HG02763 (cell line): ENCODE measurements around the gene LHFPL6.

Experiments
- ATAC-seq: cut with Tn5 transposase; IDR thresholded peaks from one replicate; pipeline ENCODE4 v1.9.1; 2021; ENCODE audit warnings: mild to moderate bottlenecking, moderate library complexity; ENCODE audit not compliant: unreplicated experiment

Gene LHFPL6

GRCh38 chr13:39521701-39522100 lies 81.3 kb downstream of the LHFPL6 start:
- ATAC-seq, result no peak

GRCh38 chr13:39516096-39516495 lies 86.9 kb downstream of the LHFPL6 start:
- ATAC-seq, result no peak

GRCh38 chr13:39515224-39515714 lies 87.7 kb downstream of the LHFPL6 start:
- ATAC-seq, result no peak

- no peak for ATAC-seq
Measured at GRCh38 chr13:39512687-39513086, 90.3 kb downstream of the LHFPL6 start.

- ATAC-seq, result peak; percentile 81
Measured at GRCh38 chr13:39510316-39510695, 92.7 kb downstream of the LHFPL6 start.

GRCh38 chr13:39509616-39510315 lies 93.2 kb downstream of the LHFPL6 start:
- ATAC-seq, result no peak

GRCh38 chr13:39506559-39507390 lies 96.2 kb downstream of the LHFPL6 start:
- no peak for ATAC-seq

- ATAC-seq, result no peak
Measured at GRCh38 chr13:39505151-39505550, 97.8 kb downstream of the LHFPL6 start.

GRCh38 chr13:39503048-39503447 lies 99.9 kb downstream of the LHFPL6 start:
- no peak for ATAC-seq

GRCh38 chr13:39501702-39502324 lies 101.2 kb downstream of the LHFPL6 start:
- no peak for ATAC-seq

GRCh38 chr13:39499604-39500003 lies 103.4 kb downstream of the LHFPL6 start:
- no peak for ATAC-seq

- ATAC-seq, result no peak
Measured at GRCh38 chr13:39498471-39499114, 104.4 kb downstream of the LHFPL6 start.

- no peak for ATAC-seq
Measured at GRCh38 chr13:39496506-39496905, 106.5 kb downstream of the LHFPL6 start.

GRCh38 chr13:39494633-39495032 lies 108.4 kb downstream of the LHFPL6 start:
- no peak for ATAC-seq

- no peak for ATAC-seq
Measured at GRCh38 chr13:39494006-39494405, 109.0 kb downstream of the LHFPL6 start.

GRCh38 chr13:39490136-39490535 lies 112.9 kb downstream of the LHFPL6 start:
- ATAC-seq, result no peak

GRCh38 chr13:39486758-39487157 lies 116.2 kb downstream of the LHFPL6 start:
- no peak for ATAC-seq

GRCh38 chr13:39485314-39485700 lies 117.7 kb downstream of the LHFPL6 start:
- no peak for ATAC-seq

- ATAC-seq, result no peak
Measured at GRCh38 chr13:39484506-39485313, 118.3 kb downstream of the LHFPL6 start.

GRCh38 chr13:39483326-39483725 lies 119.7 kb downstream of the LHFPL6 start:
- ATAC-seq, result no peak
